Right lobe of liver (tissue), 6 donors: Measurements from ENCODE around the gene ID3. TPM values are rescaled to one million over a fixed set of nuclear protein-coding genes. Genes with fewer than 3 reads are reported as not detected.
"Not testable (repeated sequence)": the region's sequence is repeated elsewhere in the genome, so short reads cannot be mapped to it uniquely, and the experiment has no call there.

ENCODE experiments used
- ATAC-seq, 4 donors: fragments of 200-7000 bp; cut with Tn5 transposase; one replicate each; pipeline ENCODE4 v1.9.1; 2020; ENCODE audit warnings: mild to moderate bottlenecking in 4 of 4, moderate library complexity in 4 of 4
- DNase-seq, 3 donors: peaks; one replicate each; pipeline ENCODE4 v3.0.0-alpha.2; 2020
- H3K27ac ChIP-seq, 3 donors: fragments of 200-600 bp; one replicate each; pipeline ENCODE4 v1.8.0; 2022
- H3K27me3 ChIP-seq, 2 donors: fragments of 200-600 bp; one replicate each; pipeline ENCODE4 v1.8.0; 2022
- H3K36me3 ChIP-seq, 4 donors: fragments of 200-600 bp; sonication (generic) in 1 of 4; one replicate each; pipeline versions ENCODE4 v1.5.1 to v1.8.0; 2017 to 2022; ENCODE audit warnings: control low read depth in 1 of 4
- H3K4me1 ChIP-seq, 4 donors: fragments of 200-600 bp; sonication (generic) in 1 of 4; one replicate each; pipeline versions ENCODE4 v1.5.1 to v1.8.0; 2017 to 2022; ENCODE audit warnings: control low read depth in 1 of 4
- H3K4me3 ChIP-seq, 3 donors: fragments of 200-600 bp; one replicate each; pipeline ENCODE4 v1.8.0; 2022
- H3K9me3 ChIP-seq, 4 donors: fragments of 200-600 bp; sonication (generic) in 1 of 4; one replicate each; pipeline versions ENCODE4 v1.5.1 to v1.8.0; 2017 to 2022; ENCODE audit warnings: control low read depth in 1 of 4
- POLR2A ChIP-seq: fragments of 450-650 bp; IDR thresholded peaks from one replicate; pipeline ENCODE4 v1.6.1; 2017; ENCODE audit warnings: antibody characterized with exemption, mild to moderate bottlenecking
- WGBS: methylation state at CpG from one replicate; pipeline ENCODE4 v1.1.6; 2018; ENCODE audit warnings: low coverage, low lambda C conversion rate; ENCODE audit not compliant: insufficient coverage; ENCODE audit errors: missing lambda C conversion rate; 5-methylcytosine and 5-hydroxymethylcytosine counted together
- intact Hi-C, 2 donors: fragments of 100-400 bp; cut with DNase I; formaldehyde crosslinking; loops; one replicate each; pipeline versions ENCODE4 v1.11.2 to v1.14.1; 2022
- total RNA-seq, 6 experiments: library from RNA; depleted of rRNA in 2 of 6; stranded (reverse); fragments of >200 nt in 2 of 6; fragmentation: NEBNext Ultra II Directional in 3 of 6; extraction: Animal tissue kit (Norgen Biotek cat#: 25700) in 3 of 6; gene quantifications; one replicate each; pipeline versions ENCODE4 v1.1.0 to v1.2.4, GENCODE V29; 2016 to 2023
- TF ChIP-seq, protein P1 (sequence below), 4 donors: fragments of 200-600 bp in 3 of 4; fragments of 450-650 bp in 1 of 4; IDR thresholded peaks; one replicate each; pipeline versions ENCODE4 v1.5.1 to v1.8.0; 2016 to 2022; ENCODE audit warnings: antibody characterized with exemption in 4 of 4, mild to moderate bottlenecking in 2 of 4
- donor health status: DM: no; HTN: yes; CAD: no.
- donor health status: DM: no; HTN: no; CAD: no.
- donor health status: DM: no; HTN: no; CAD: no.
- donor health status: DM: no; HTN: yes; CAD: no.
- donor health status: DM: no; HTN: yes; CAD: no.

The ID3 gene
- total RNA-seq, 6 experiments from 2014 or later = 12.7 to 44.6 (median 27.0) TPM

DNA sequence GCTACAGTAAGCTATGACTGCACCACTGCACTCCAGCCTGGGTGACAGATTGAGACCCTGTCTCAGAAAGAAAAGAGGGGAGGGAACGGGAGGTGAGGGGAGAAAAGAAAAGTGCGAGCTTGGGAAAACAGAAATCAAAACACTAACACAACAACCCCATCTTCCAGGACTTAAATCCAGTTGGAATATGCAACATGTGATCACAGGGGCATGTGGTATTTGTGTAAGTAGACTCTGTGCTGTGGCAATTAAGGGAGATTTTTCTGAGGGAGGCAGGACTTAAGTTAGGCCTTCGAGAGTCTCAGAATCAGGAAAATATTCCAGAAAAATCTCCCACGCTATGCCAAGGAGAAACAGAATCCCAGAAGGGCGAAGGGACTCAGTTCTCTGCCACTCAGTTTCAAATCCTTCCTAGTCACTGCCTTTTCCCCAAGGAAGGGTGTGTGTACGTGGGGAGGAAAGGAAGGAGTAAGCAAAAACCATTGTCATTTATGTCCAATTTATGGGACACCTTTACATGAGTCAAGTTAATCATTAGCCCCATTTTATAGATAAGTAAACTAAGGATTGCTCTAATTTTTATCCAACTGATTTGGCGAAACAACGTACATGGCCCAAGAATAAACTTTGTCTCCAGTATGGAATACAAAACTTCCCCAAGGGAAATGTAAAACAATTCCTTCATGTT lies 12.3 kb downstream of the ID3 start:
- peaks cover 0 to 2% (median 0%) of the 10 kb centered on the region in 4 donors for H3K4me1 ChIP-seq
- no peak overlapping the region for H3K27ac ChIP-seq
- no peaks in the 10 kb centered on the region for H3K27me3 ChIP-seq
- no peak for DNase-seq
- no peak overlapping the region for H3K4me3 ChIP-seq
- ATAC-seq = no peak
- H3K36me3 ChIP-seq = no peaks in the 10 kb centered on the region
- TF ChIP-seq POLR2A = no peak
- TF ChIP-seq, protein P1, sequence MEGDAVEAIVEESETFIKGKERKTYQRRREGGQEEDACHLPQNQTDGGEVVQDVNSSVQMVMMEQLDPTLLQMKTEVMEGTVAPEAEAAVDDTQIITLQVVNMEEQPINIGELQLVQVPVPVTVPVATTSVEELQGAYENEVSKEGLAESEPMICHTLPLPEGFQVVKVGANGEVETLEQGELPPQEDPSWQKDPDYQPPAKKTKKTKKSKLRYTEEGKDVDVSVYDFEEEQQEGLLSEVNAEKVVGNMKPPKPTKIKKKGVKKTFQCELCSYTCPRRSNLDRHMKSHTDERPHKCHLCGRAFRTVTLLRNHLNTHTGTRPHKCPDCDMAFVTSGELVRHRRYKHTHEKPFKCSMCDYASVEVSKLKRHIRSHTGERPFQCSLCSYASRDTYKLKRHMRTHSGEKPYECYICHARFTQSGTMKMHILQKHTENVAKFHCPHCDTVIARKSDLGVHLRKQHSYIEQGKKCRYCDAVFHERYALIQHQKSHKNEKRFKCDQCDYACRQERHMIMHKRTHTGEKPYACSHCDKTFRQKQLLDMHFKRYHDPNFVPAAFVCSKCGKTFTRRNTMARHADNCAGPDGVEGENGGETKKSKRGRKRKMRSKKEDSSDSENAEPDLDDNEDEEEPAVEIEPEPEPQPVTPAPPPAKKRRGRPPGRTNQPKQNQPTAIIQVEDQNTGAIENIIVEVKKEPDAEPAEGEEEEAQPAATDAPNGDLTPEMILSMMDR (IDR thresholded peaks at IDR 0.05) = no peak
- intact Hi-C loops = loop anchor here in 1 of 2 donors (5.0 kb wide), 1 partner anchor 90 kb away; no protein-coding TSS in a partner anchor
- no peaks in the 10 kb centered on the region for H3K9me3 ChIP-seq
- 72% methylated on average over 7 of the region's 8 CpGs for WGBS

DNA sequence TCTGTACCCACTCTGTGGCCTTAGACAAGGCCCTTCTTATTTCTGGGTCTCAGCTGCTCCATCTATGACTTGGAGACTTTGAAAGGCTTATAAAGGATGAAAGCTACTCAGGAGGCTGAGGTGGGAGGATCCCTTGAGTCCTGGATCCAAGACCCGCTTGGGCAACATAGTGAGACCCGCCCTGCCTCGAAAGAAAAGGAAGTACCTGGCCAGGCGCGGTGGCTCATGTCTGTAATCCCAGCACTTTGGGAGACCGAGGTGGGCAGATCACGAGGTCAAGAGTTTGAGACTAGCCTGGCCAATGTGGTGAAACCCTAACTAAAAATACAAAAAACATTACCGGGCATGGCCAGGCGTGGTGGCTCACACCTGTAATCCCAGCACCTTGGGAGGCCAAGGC lies 13.4 kb downstream of the ID3 start:
- intact Hi-C loops = loop anchor here in 1 of 2 donors (5.0 kb wide), 1 partner anchor 91 kb away; no protein-coding TSS in a partner anchor
- no peaks in the 10 kb centered on the region for H3K36me3 ChIP-seq
- no peaks in the 10 kb centered on the region for H3K27me3 ChIP-seq
- DNase-seq (no peak), ATAC-seq (no peak)
- WGBS = 80% methylated on average over 9 of the region's 9 CpGs
- H3K4me1 ChIP-seq = peaks cover 0 to 2% (median 0%) of the 10 kb centered on the region in 4 donors
- H3K4me3 ChIP-seq = no peak overlapping the region
- no peaks in the 10 kb centered on the region for H3K9me3 ChIP-seq
- TF ChIP-seq, protein P1 (IDR thresholded peaks at IDR 0.05) = no peak
- no peak for TF ChIP-seq POLR2A
- H3K27ac ChIP-seq = no peak overlapping the region

DNA sequence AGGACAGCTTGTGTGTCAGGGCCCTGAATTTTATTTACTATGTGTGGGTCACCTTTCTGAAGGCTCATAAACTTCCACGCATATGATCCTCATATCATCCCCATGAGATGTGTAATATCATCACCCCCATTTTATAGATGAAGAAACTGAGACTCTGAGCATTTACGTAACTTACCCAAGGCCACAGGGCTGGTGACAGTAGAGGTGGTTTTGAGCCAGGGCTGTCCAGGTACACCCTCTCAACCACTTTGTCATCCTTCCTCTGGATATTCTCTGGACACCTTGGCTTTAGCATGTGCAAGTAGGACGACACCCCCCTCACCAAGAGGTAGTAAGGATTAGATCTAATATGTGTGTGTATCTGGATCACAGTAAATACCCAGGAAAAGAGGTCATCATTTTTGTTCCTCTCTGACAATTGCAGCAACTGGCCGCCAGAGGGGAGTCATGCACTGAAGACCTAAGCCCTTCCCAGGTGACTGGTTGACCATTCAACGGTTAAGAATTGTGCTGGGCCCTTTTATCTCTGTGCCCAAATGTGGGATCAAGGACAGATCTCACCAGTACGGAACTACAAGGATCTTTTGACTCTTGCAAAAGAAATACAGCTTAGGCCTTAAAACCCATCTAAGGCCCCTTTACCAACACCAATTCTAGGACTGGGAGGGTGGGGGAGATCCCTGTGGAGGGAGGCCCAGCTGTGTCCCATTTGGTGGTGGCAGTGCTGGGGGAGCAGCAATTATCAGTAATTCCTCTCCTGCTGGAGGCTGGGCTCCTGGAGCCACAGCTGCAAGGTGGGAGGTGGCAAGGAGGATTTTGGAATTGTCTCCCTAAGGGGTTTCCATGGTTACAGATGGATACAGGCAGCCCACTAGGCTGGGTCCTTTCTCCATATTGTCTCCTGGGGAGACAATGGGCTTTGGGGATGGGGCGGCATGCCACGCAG lies 14.6 kb downstream of the ID3 start:
- Histone ChIP-seq H3K4me3 (no peak overlapping the region), H3K9me3 (no peaks in the 10 kb centered on the region), H3K36me3 (no peaks in the 10 kb centered on the region), H3K4me1 (peaks cover 0 to 3% (median 1%) of the 10 kb centered on the region in 4 donors), H3K27me3 (no peaks in the 10 kb centered on the region), H3K27ac (no peak overlapping the region)
- DNase-seq = peak; percentile 70 to 76 (median 74)
- intact Hi-C loops = loop anchor here (5.0 kb wide), 2 partner anchors 52 to 93 kb away; no protein-coding TSS in a partner anchor
- no peak for TF ChIP-seq POLR2A
- TF ChIP-seq, protein P1 (IDR thresholded peaks at IDR 0.05) = peak; percentile 84 to 98 (median 92)
- peak; percentile 87 to 91 (median 89) for ATAC-seq
- WGBS = 20% methylated on average over 6 of the region's 8 CpGs

DNA sequence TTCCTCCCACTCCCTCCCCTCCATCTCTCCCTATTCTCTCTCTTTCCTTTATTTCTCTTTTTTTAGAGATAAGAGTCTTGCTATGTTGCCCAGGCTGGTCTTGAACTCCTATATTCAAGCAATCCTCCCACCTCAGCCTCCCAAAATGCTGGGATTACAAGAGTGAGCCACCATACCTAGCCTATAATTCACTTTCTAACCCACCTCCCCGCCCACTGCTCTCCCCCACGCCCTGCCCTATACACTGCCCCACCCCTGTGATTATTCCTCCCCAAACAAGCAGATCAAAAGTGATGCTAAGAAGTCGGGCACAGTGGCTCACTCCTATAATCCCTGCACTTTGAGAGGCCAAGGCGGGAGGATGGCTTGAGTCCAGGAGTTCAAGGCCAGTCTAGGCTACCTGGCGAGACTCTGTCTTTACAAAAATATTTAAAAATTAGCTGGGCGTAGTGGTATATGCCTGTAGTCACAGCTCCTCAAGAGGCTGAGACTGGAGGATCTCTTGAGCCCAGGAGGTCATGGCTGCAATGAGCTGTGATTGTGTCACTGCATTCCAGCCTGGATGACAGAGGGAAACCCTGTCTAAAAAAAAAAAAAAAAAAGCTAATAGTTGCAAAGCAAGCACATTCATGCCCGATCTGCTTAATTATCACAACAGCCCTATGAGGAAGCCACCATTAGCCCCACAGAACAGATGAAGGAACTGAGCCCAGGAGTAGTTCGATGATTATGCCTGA lies 15.4 kb downstream of the ID3 start:
- DNase-seq (no peak), ATAC-seq (no peak)
- TF ChIP-seq POLR2A = no peak
- TF ChIP-seq, protein P1 (IDR thresholded peaks at IDR 0.05) = no peak
- H3K4me3 ChIP-seq = no peak overlapping the region
- no peaks in the 10 kb centered on the region for H3K36me3 ChIP-seq
- 58% methylated on average over 5 of the region's 8 CpGs for whole genome bisulfite sequencing
- no peaks in the 10 kb centered on the region for H3K9me3 ChIP-seq
- H3K27me3 ChIP-seq = no peaks in the 10 kb centered on the region
- intact Hi-C loops = loop anchor here (5.0 kb wide), 2 partner anchors 52 to 93 kb away; no protein-coding TSS in a partner anchor
- peaks cover 0 to 7% (median 2%) of the 10 kb centered on the region in 4 donors for H3K4me1 ChIP-seq
- no peak overlapping the region for H3K27ac ChIP-seq

DNA sequence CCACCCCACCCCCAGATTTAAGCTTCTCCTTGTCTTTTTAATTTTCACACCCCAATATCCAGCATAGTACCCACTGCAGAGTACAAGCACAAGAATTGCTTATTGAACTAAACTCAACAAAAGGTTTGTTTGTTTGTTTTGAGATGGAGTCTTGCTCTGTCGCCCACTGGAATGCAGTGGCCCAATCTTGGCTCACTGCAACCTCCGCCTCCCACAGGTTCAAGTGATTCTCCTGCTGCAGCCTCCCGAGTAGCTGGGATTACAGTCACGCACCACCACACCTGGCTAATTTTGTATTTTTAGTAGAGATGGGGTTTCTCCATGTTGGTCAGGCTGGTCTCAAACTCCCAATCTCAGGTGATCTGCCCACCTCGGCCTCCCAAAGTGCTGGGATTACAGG lies 16.4 kb downstream of the ID3 start:
- ATAC-seq, H3K4me1 ChIP-seq, DNase-seq, H3K27ac ChIP-seq, H3K4me3 ChIP-seq, H3K9me3 ChIP-seq, H3K27me3 ChIP-seq, H3K36me3 ChIP-seq: not testable (repeated sequence)
- WGBS = 74% methylated on average over 5 of the region's 5 CpGs
- intact Hi-C loops = loop anchor here (5.0 kb wide), 2 partner anchors 51 to 94 kb away; no protein-coding TSS in a partner anchor
